HCT116 (cell line): Measurements from ENCODE around the gene DOCK2. TPM values are rescaled to one million over a fixed set of nuclear protein-coding genes. Genes with fewer than 3 reads are reported as not detected.

Source experiments
- ATAC-seq: fragments of 200-7000 bp; cut with Tn5 transposase; 2 replicates; pipeline ENCODE4 v1.9.1; 2020; ENCODE audit warnings: mild to moderate bottlenecking, moderate library complexity
- BruUV-seq: library from RNA; stranded (reverse); fragments of 400-500 nt; replicated peaks from 2 replicates; lab custom pipeline; 2021; lab: Mats Ljungman, UMichigan
- CTCF ChIA-PET: fragments of 300-600 bp; sonication (Branson Sonifier 250); formaldehyde crosslinking; loops from one replicate; lab custom pipeline; 2021; ENCODE audit warnings: antibody characterized with exemption; lab: Charles Lee
- POLR2A ChIA-PET: fragments of 300-600, 350-600 bp; sonication (Branson Sonifier 250); formaldehyde crosslinking; loops from one replicate; lab custom pipeline; 2021; ENCODE audit warnings: antibody characterized with exemption; lab: Charles Lee
- RAD21 ChIA-PET, 2 experiments: fragments of 300-600 bp; sonication (Branson Sonifier 250); formaldehyde crosslinking; loops; one replicate each; lab custom pipeline; 2023; ENCODE audit warnings: low total read pairs in 2 of 2; ENCODE audit not compliant: uncharacterized antibody in 2 of 2, unreplicated experiment in 2 of 2, low non-redundant PET in 1 of 2; lab: Charles Lee
- DNase-seq: peaks from one replicate; pipeline ENCODE4 v3.0.0-alpha.2; 2010; ENCODE audit warnings: low read depth, low spot score
- H2AFZ ChIP-seq: fragments of 200-600 bp; shearing (Covaris generic), sonication (generic); 2 replicates; pipeline ENCODE4 v1.6.1; 2017; ENCODE audit warnings: low read depth, mixed run types, mixed read lengths, antibody characterized with exemption, low read length; ENCODE audit not compliant: poor library complexity, severe bottlenecking
- H3K27ac ChIP-seq: 2 replicates; pipeline ENCODE4 v1.5.1; 2012; ENCODE audit warnings: low read depth, low read length
- H3K27me3 ChIP-seq: fragments of 200-600 bp; sonication (generic); 2 replicates; pipeline ENCODE4 v1.6.1; 2016; ENCODE audit warnings: mixed run types, low read length, mixed read lengths; ENCODE audit not compliant: insufficient read depth
- H3K36me3 ChIP-seq, 2 experiments: fragments of 200-500 bp in 1 of 2; fragments of 200-600 bp in 1 of 2; sonication (Bioruptor generic) in 1 of 2; sonication (generic) in 1 of 2; 2 replicates each; pipeline versions ENCODE4 v1.5.1 to v1.6.1; 2014 to 2016; ENCODE audit warnings: low read length in 2 of 2, inconsistent platforms in 1 of 2, mixed read lengths in 1 of 2, mixed run types in 1 of 2; ENCODE audit not compliant: insufficient read depth in 2 of 2, control insufficient read depth in 1 of 2
- H3K4me1 ChIP-seq, 2 experiments: fragments of 200-600 bp in 1 of 2; sonication (generic) in 1 of 2; 2 replicates each; pipeline versions ENCODE4 v1.5.1 to v1.6.1; 2012 to 2017; ENCODE audit warnings: low read length in 2 of 2, inconsistent platforms in 1 of 2, mild to moderate bottlenecking in 1 of 2, mixed read lengths in 1 of 2, mixed run types in 1 of 2, moderate library complexity in 1 of 2; ENCODE audit not compliant: insufficient read depth in 2 of 2, control insufficient read depth in 1 of 2
- H3K4me2 ChIP-seq: fragments of 200-600 bp; sonication (generic); 2 replicates; pipeline ENCODE4 v1.6.1; 2017; ENCODE audit warnings: mixed run types, low read length, mixed read lengths
- H3K4me3 ChIP-seq, 2 experiments: fragments of 200-600 bp in 1 of 2; sonication (generic) in 1 of 2; replicated peaks in 1 of 2; 2 replicates each; pipeline ENCODE4 v1.5.1; 2011 to 2016; ENCODE audit warnings: low read length in 2 of 2, control low read depth in 1 of 2, low read depth in 1 of 2, mild to moderate bottlenecking in 1 of 2, mixed read lengths in 1 of 2, mixed run types in 1 of 2
- H3K79me2 ChIP-seq: fragments of 200-600 bp; sonication (generic); 2 replicates; pipeline ENCODE4 v1.6.1; 2017; ENCODE audit warnings: mild to moderate bottlenecking, mixed run types, low read length, moderate library complexity, mixed read lengths; ENCODE audit not compliant: insufficient read depth
- H3K9ac ChIP-seq: fragments of 200-600 bp; sonication (generic); 2 replicates; pipeline ENCODE4 v1.6.1; 2016; ENCODE audit warnings: low read length, mixed read lengths
- H3K9me2 ChIP-seq: fragments of 200-600 bp; sonication (generic), shearing (Covaris generic); 2 replicates; pipeline ENCODE4 v1.6.1; 2017; ENCODE audit warnings: mixed run types, mild to moderate bottlenecking, moderate library complexity; ENCODE audit not compliant: insufficient read depth
- H3K9me3 ChIP-seq, 2 experiments: fragments of 200-500 bp in 1 of 2; fragments of 200-600 bp in 1 of 2; sonication (Bioruptor generic) in 1 of 2; sonication (generic) in 1 of 2; 2 replicates each; pipeline ENCODE4 v1.6.1; 2014 to 2017; ENCODE audit warnings: low read length in 2 of 2, mixed read lengths in 2 of 2, inconsistent platforms in 1 of 2, low read depth in 1 of 2, mild to moderate bottlenecking in 1 of 2, mixed run types in 1 of 2, moderate library complexity in 1 of 2; ENCODE audit not compliant: control insufficient read depth in 1 of 2, insufficient read depth in 1 of 2
- H4K20me1 ChIP-seq: fragments of 200-600 bp; sonication (generic), shearing (Covaris generic); 2 replicates; pipeline ENCODE4 v1.6.1; 2017; ENCODE audit warnings: mixed run types, mild to moderate bottlenecking, moderate library complexity; ENCODE audit not compliant: insufficient read depth
- CBX3 ChIP-seq: IDR thresholded peaks from 2 replicates; pipeline ENCODE4 v1.6.1; 2012; ENCODE audit warnings: low read depth
- EGR1 ChIP-seq: IDR thresholded peaks from 2 replicates; pipeline ENCODE4 v1.6.1; 2012; ENCODE audit warnings: low read depth
- ELF1 ChIP-seq: IDR thresholded peaks from 2 replicates; pipeline ENCODE4 v1.6.1; 2012; ENCODE audit warnings: low read depth, borderline replicate concordance
- EZH2phosphoT487 ChIP-seq: fragments of 200-600 bp; IDR thresholded peaks from 2 replicates; pipeline ENCODE4 v1.6.1; 2018; ENCODE audit warnings: antibody characterized with exemption, borderline replicate concordance
- FOSL1 ChIP-seq: IDR thresholded peaks from 2 replicates; pipeline ENCODE4 v1.6.1; 2012; ENCODE audit warnings: low read depth
- POLR2A ChIP-seq: IDR thresholded peaks from 2 replicates; pipeline ENCODE4 v1.7.0; 2011; ENCODE audit warnings: borderline replicate concordance; ENCODE audit not compliant: insufficient read depth, insufficient read length; ENCODE audit errors: extremely low read depth
- POLR2AphosphoS5 ChIP-seq: IDR thresholded peaks from 2 replicates; pipeline ENCODE4 v1.6.1; 2011; ENCODE audit warnings: mild to moderate bottlenecking, low read depth, low read length, moderate library complexity
- RAD21 ChIP-seq: IDR thresholded peaks from 2 replicates; pipeline ENCODE4 v1.6.1; 2012; ENCODE audit warnings: low read depth, mild to moderate bottlenecking
- SIN3A ChIP-seq: IDR thresholded peaks from 2 replicates; pipeline ENCODE4 v1.6.1; 2012; ENCODE audit warnings: low read depth
- SP1 ChIP-seq: IDR thresholded peaks from 2 replicates; pipeline ENCODE4 v1.6.1; 2012; ENCODE audit warnings: low read depth
- SRF ChIP-seq: IDR thresholded peaks from 2 replicates; pipeline ENCODE4 v1.6.1; 2012; ENCODE audit warnings: low read depth
- TCF7L2 ChIP-seq: IDR thresholded peaks from 2 replicates; pipeline ENCODE4 v1.7.0; 2011; ENCODE audit warnings: borderline replicate concordance, inconsistent platforms; ENCODE audit not compliant: insufficient read depth, insufficient read length; ENCODE audit errors: extremely low read depth
- YY1 ChIP-seq: IDR thresholded peaks from 2 replicates; pipeline ENCODE4 v1.6.1; 2011; ENCODE audit warnings: low read length, low read depth, moderate library complexity, mild to moderate bottlenecking; ENCODE audit not compliant: insufficient replicate concordance; ENCODE audit errors: extremely low read depth
- ZNF274 ChIP-seq: fragments of 200-500 bp; sonication (Bioruptor generic); IDR thresholded peaks from 2 replicates; pipeline ENCODE4 v1.6.1; 2014; ENCODE audit warnings: mild to moderate bottlenecking, low read depth, low read length, inconsistent platforms
- intact Hi-C: fragments of 100-400 bp; cut with micrococcal nuclease; formaldehyde crosslinking; loops from 2 replicates; pipeline ENCODE4 v1.10.0; 2022
- total RNA-seq: library from RNA; stranded (reverse); gene quantifications from one replicate; pipeline ENCODE4 v1.2.1, GENCODE V29; 2021; ENCODE audit not compliant: unreplicated experiment
- TF ChIP-seq, protein P1 (sequence below): IDR thresholded peaks from 2 replicates; pipeline ENCODE4 v1.6.1; 2012
- TF ChIP-seq, protein P2 (sequence below): IDR thresholded peaks from 2 replicates; pipeline ENCODE4 v1.6.1; 2012
- TF ChIP-seq, protein P3 (sequence below): IDR thresholded peaks from 2 replicates; pipeline ENCODE4 v1.6.1; 2011; ENCODE audit warnings: mild to moderate bottlenecking, low read length, moderate library complexity; ENCODE audit not compliant: insufficient replicate concordance; ENCODE audit errors: extremely low read depth
- TF ChIP-seq, protein P4 (sequence below), 3 experiments: fragments of 200-600 bp in 1 of 3; sonication (generic) in 1 of 3; IDR thresholded peaks in 2 of 3; conservative IDR thresholded peaks in 1 of 3; 2 replicates each; pipeline ENCODE4 v1.5.1; 2012 to 2017; ENCODE audit warnings: low read depth in 2 of 3, low read length in 2 of 3, antibody characterized with exemption in 1 of 3, borderline replicate concordance in 1 of 3, control low read depth in 1 of 3, mild to moderate bottlenecking in 1 of 3, mixed read lengths in 1 of 3, mixed run types in 1 of 3, moderate library complexity in 1 of 3; ENCODE audit not compliant: insufficient read depth in 1 of 3
- TF ChIP-seq, protein P5 (sequence below): IDR thresholded peaks from 2 replicates; pipeline ENCODE4 v1.6.1; 2012; ENCODE audit warnings: low read depth

The DOCK2 gene
- total RNA-seq, 1 experiment from 2014 or later: 0.89 TPM

DNA sequence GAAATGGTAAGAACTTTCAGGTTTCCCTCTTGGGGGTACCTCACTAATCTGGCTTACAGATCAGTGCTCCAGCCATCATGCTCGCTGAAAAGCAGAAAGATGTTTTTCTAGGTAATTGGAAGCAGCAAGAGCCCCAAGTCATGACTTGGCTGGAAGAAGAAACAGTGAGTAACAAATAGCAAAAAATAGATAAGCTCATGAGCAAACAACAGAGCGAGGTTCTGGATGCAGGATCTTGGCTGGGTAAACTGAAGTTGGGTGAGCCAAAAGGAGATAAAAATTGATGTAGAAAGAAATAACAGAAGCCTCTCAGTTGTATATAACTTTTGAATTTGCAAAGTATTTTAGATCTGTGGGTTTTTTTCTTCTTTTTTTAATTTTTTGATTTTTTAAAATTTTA lies 233.1 kb downstream of the DOCK2 start:
- Histone ChIP-seq H3K27me3 (peaks cover 18% of the 10 kb centered on the region), H3K9me2 (no peaks in the 10 kb centered on the region), H3K4me1 (no peaks in the 10 kb centered on the region), H3K79me2 (no peaks in the 10 kb centered on the region), H2AFZ (no peak overlapping the region), H4K20me1 (no peaks in the 10 kb centered on the region), H3K9ac (no peak overlapping the region), H3K4me3 (no peak overlapping the region), H3K4me2 (no peak overlapping the region), H3K9me3 (no peaks in the 10 kb centered on the region), H3K27ac (no peak overlapping the region), H3K36me3 (no peaks in the 10 kb centered on the region)
- ChIA-PET CTCF (no interaction called here), POLR2A (no interaction called here), RAD21 (no interaction called here)
- BruUV-seq: no TSS peak
- no peak for ATAC-seq
- TF ChIP-seq, protein P1, sequence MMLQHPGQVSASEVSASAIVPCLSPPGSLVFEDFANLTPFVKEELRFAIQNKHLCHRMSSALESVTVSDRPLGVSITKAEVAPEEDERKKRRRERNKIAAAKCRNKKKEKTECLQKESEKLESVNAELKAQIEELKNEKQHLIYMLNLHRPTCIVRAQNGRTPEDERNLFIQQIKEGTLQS: no peak
- TF ChIP-seq SIN3A (no peak), TCF7L2 (no peak), CBX3 (no peak), SRF (no peak), ELF1 (no peak), POLR2AphosphoS5 (no peak), RAD21 (no peak), POLR2A (no peak), EGR1 (no peak), YY1 (no peak), ZNF274 (no peak), SP1 (no peak), EZH2phosphoT487 (no peak), FOSL1 (no peak)
- TF ChIP-seq, protein P2, sequence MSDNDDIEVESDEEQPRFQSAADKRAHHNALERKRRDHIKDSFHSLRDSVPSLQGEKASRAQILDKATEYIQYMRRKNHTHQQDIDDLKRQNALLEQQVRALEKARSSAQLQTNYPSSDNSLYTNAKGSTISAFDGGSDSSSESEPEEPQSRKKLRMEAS: no peak
- TF ChIP-seq, protein P3, sequence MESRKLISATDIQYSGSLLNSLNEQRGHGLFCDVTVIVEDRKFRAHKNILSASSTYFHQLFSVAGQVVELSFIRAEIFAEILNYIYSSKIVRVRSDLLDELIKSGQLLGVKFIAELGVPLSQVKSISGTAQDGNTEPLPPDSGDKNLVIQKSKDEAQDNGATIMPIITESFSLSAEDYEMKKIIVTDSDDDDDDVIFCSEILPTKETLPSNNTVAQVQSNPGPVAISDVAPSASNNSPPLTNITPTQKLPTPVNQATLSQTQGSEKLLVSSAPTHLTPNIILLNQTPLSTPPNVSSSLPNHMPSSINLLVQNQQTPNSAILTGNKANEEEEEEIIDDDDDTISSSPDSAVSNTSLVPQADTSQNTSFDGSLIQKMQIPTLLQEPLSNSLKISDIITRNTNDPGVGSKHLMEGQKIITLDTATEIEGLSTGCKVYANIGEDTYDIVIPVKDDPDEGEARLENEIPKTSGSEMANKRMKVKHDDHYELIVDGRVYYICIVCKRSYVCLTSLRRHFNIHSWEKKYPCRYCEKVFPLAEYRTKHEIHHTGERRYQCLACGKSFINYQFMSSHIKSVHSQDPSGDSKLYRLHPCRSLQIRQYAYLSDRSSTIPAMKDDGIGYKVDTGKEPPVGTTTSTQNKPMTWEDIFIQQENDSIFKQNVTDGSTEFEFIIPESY: no peak
- TF ChIP-seq, protein P4, sequence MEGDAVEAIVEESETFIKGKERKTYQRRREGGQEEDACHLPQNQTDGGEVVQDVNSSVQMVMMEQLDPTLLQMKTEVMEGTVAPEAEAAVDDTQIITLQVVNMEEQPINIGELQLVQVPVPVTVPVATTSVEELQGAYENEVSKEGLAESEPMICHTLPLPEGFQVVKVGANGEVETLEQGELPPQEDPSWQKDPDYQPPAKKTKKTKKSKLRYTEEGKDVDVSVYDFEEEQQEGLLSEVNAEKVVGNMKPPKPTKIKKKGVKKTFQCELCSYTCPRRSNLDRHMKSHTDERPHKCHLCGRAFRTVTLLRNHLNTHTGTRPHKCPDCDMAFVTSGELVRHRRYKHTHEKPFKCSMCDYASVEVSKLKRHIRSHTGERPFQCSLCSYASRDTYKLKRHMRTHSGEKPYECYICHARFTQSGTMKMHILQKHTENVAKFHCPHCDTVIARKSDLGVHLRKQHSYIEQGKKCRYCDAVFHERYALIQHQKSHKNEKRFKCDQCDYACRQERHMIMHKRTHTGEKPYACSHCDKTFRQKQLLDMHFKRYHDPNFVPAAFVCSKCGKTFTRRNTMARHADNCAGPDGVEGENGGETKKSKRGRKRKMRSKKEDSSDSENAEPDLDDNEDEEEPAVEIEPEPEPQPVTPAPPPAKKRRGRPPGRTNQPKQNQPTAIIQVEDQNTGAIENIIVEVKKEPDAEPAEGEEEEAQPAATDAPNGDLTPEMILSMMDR (IDR thresholded peaks at IDR 0.05 in 2 of 3, conservative IDR thresholded peaks at IDR 0.05 in 1 of 3; ENCODE audit: borderline replicate concordance in 1 of 3, insufficient read depth in 1 of 3, low read depth in 2 of 3, low read length in 2 of 3): no peak
- TF ChIP-seq, protein P5, sequence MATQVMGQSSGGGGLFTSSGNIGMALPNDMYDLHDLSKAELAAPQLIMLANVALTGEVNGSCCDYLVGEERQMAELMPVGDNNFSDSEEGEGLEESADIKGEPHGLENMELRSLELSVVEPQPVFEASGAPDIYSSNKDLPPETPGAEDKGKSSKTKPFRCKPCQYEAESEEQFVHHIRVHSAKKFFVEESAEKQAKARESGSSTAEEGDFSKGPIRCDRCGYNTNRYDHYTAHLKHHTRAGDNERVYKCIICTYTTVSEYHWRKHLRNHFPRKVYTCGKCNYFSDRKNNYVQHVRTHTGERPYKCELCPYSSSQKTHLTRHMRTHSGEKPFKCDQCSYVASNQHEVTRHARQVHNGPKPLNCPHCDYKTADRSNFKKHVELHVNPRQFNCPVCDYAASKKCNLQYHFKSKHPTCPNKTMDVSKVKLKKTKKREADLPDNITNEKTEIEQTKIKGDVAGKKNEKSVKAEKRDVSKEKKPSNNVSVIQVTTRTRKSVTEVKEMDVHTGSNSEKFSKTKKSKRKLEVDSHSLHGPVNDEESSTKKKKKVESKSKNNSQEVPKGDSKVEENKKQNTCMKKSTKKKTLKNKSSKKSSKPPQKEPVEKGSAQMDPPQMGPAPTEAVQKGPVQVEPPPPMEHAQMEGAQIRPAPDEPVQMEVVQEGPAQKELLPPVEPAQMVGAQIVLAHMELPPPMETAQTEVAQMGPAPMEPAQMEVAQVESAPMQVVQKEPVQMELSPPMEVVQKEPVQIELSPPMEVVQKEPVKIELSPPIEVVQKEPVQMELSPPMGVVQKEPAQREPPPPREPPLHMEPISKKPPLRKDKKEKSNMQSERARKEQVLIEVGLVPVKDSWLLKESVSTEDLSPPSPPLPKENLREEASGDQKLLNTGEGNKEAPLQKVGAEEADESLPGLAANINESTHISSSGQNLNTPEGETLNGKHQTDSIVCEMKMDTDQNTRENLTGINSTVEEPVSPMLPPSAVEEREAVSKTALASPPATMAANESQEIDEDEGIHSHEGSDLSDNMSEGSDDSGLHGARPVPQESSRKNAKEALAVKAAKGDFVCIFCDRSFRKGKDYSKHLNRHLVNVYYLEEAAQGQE: no peak
- intact Hi-C loops: no loop called here
- no peak for DNase-seq
